Measurements from ENCODE around the gene GTF2IRD1. TPM values are rescaled to one million over a fixed set of nuclear protein-coding genes. Genes with fewer than 3 reads are reported as not detected.

Gene GTF2IRD1
- total RNA-seq, 2 donors from 2014 or later: 18.3 to 29.5 TPM

DNA sequence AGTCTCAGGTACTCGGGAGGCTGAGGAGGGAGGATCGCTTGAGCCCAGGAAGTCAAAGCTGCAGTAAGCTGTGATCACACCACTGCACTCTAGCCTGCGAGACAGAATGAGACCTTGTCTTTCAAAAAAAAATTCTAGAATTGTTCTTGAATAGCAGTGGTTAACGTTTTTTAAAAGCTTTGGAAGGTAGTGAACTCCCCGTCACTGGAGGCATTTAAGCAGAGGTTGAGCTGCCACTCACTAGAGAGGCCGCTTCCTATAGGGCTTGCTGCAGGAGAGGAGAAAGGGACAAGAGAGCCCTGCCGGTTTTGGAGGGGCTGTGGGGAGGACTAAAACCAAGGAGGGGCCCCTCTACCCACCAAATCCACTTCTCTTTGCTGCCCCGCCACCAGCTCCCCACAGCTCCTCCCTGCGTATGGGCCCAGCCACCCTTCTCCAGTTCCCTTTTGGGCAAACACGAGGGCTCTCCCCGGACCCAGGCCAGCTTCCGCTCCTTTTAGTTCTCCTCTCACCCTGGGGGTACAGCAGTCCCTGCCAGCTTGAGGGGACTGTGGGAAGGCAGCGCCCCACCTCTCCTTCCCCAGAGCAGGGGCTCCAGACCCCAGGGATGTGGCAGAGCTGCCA is 116.9 kb downstream of the GTF2IRD1 start:
- Histone ChIP-seq H3K9me3 (no peaks in the 10 kb centered on the region), H3K27ac (no peak overlapping the region), H3K9ac (ENCODE audit: low read depth in 2 of 2, low read length in 2 of 2) (no peak overlapping the region), H3K4me3 (no peak overlapping the region), H3K36me3 (no peaks in the 10 kb centered on the region), H3K27me3 (no peaks in the 10 kb centered on the region), H3K4me1 (no peaks in the 10 kb centered on the region)
- TF ChIP-seq, protein P1, sequence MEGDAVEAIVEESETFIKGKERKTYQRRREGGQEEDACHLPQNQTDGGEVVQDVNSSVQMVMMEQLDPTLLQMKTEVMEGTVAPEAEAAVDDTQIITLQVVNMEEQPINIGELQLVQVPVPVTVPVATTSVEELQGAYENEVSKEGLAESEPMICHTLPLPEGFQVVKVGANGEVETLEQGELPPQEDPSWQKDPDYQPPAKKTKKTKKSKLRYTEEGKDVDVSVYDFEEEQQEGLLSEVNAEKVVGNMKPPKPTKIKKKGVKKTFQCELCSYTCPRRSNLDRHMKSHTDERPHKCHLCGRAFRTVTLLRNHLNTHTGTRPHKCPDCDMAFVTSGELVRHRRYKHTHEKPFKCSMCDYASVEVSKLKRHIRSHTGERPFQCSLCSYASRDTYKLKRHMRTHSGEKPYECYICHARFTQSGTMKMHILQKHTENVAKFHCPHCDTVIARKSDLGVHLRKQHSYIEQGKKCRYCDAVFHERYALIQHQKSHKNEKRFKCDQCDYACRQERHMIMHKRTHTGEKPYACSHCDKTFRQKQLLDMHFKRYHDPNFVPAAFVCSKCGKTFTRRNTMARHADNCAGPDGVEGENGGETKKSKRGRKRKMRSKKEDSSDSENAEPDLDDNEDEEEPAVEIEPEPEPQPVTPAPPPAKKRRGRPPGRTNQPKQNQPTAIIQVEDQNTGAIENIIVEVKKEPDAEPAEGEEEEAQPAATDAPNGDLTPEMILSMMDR (IDR thresholded peaks at IDR 0.05): no peak
- intact Hi-C loops (cut with DNase I): no loop called here
- no peak for DNase-seq

DNA sequence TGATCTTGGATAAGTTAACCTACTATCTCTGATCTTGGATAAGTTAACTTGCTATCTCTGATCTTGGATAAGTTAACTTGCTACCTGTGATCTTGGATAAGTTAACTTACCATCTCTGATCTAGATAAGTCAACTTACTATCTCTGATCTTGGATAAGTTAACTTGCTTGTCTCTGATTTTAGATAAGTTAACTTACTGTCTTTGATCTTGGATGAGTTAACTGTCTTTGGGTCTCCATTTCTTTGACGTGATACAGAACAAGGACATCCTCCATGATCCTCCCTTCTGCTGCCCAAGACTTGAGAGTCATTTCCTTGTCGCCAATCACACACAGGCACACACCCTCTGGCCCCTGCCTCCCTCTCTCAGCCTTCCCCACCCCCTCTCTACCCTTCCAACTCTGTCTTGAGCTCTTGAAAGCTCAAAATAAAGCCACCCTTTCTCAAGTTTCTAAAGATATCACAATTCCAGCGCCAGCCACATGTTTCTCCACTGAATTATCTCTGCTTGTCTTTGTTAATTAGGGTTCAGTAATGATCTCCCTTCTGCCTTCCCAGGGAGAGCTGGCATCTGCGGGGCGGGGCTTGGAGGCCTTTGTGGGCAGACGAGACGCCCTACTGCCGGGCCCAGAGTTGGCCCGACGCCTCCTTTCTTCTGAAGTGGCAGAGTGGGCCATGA is 118.7 kb downstream of the GTF2IRD1 start:
- H3K27ac ChIP-seq: no peak overlapping the region

GRCh38 chr7:74573512-74573911 is 119.8 kb downstream of the GTF2IRD1 start:
- Histone ChIP-seq H3K9ac (ENCODE audit: low read depth in 2 of 2, low read length in 2 of 2) (no peak overlapping the region), H3K4me1 (no peaks in the 10 kb centered on the region), H3K27me3 (no peaks in the 10 kb centered on the region), H3K27ac (no peak overlapping the region), H3K36me3 (no peaks in the 10 kb centered on the region), H3K9me3 (no peaks in the 10 kb centered on the region), H3K4me3 (no peak overlapping the region)
- TF ChIP-seq, protein P1 (IDR thresholded peaks at IDR 0.05): no peak
- intact Hi-C loops (cut with DNase I): no loop called here
- DNase-seq: no peak

More for the DNA sequence above, 118.7 kb downstream of the GTF2IRD1 start:
- TF ChIP-seq, protein P1 (IDR thresholded peaks at IDR 0.05): no peak
- Histone ChIP-seq H3K4me1 (no peaks in the 10 kb centered on the region), H3K9ac (ENCODE audit: low read depth in 2 of 2, low read length in 2 of 2) (no peak overlapping the region), H3K36me3 (no peaks in the 10 kb centered on the region), H3K27me3 (no peaks in the 10 kb centered on the region), H3K9me3 (no peaks in the 10 kb centered on the region), H3K4me3 (no peak overlapping the region)
- intact Hi-C loops (cut with DNase I): no loop called here
- no peak for DNase-seq

GRCh38 chr7:74575083-74575784 is 121.5 kb downstream of the GTF2IRD1 start:
- intact Hi-C loops (cut with DNase I): no loop called here
- no peak overlapping the region for H3K4me3 ChIP-seq
- DNase-seq: peak; percentile 60
- no peaks in the 10 kb centered on the region for H3K36me3 ChIP-seq
- TF ChIP-seq, protein P1 (IDR thresholded peaks at IDR 0.05): no peak
- no peaks in the 10 kb centered on the region for H3K27me3 ChIP-seq
- peaks cover 5% of the 10 kb centered on the region for H3K4me1 ChIP-seq
- no peak overlapping the region for H3K27ac ChIP-seq
- no peaks in the 10 kb centered on the region for H3K9me3 ChIP-seq
- H3K9ac ChIP-seq (ENCODE audit: low read depth in 2 of 2, low read length in 2 of 2): no peak overlapping the region

GRCh38 chr7:74575811-74576210 is 122.1 kb downstream of the GTF2IRD1 start:
- Histone ChIP-seq H3K36me3 (no peaks in the 10 kb centered on the region), H3K27ac (no peak overlapping the region), H3K9me3 (no peaks in the 10 kb centered on the region), H3K4me1 (peaks cover 5% of the 10 kb centered on the region), H3K4me3 (no peak overlapping the region), H3K9ac (ENCODE audit: low read depth in 2 of 2, low read length in 2 of 2) (no peak overlapping the region), H3K27me3 (no peaks in the 10 kb centered on the region)
- TF ChIP-seq, protein P1 (IDR thresholded peaks at IDR 0.05): no peak
- DNase-seq: no peak
- intact Hi-C loops (cut with DNase I): no loop called here
